ENCODE measurements around the gene CPA2.
A peak's percentile ranks its signal among the peaks of the same experiment; 100 is the strongest.

CPA2 gene

GRCh38 chr7:130281260-130281659 is 14.6 kb downstream of the CPA2 start:
- peak; percentile 70 for DNase-seq

- DNase-seq = no peak
Observed at GRCh38 chr7:130286881-130287280, 20.2 kb downstream of the CPA2 start.

- no peak for DNase-seq
Observed at GRCh38 chr7:130288168-130288567, 21.5 kb downstream of the CPA2 start.

GRCh38 chr7:130288829-130289228 is 22.2 kb downstream of the CPA2 start:
- no peak for DNase-seq

GRCh38 chr7:130289478-130289877 is 22.8 kb downstream of the CPA2 start:
- no peak for DNase-seq

GRCh38 chr7:130290745-130291144 is 24.1 kb downstream of the CPA2 start:
- peak; percentile 61 for DNase-seq

GRCh38 chr7:130292682-130293257 is 26.1 kb downstream of the CPA2 start, which contains the start of gene CPA4:
Gene CPA4 (plus strand): TSS chr7:130293161. CDS start chr7:130293181, 20 bp downstream.
- DNase-seq = peak; percentile 98

- no peak for DNase-seq
Observed at GRCh38 chr7:130293521-130293920, 26.9 kb downstream of the CPA2 start.

GRCh38 chr7:130294314-130294713 is 27.7 kb downstream of the CPA2 start:
- peak; percentile 79 for DNase-seq

GRCh38 chr7:130296221-130296951 is 29.7 kb downstream of the CPA2 start:
- DNase-seq = peak; percentile 40

GRCh38 chr7:130297628-130298543 is 31.2 kb downstream of the CPA2 start:
- DNase-seq = peak; percentile 82

GRCh38 chr7:130298544-130299326 is 32.1 kb downstream of the CPA2 start:
- DNase-seq = no peak

- DNase-seq = peak; percentile 76
Observed at GRCh38 chr7:130299866-130300265, 33.2 kb downstream of the CPA2 start.

GRCh38 chr7:130301501-130302020 is 34.9 kb downstream of the CPA2 start:
- no peak for DNase-seq

GRCh38 chr7:130302649-130303048 is 36.0 kb downstream of the CPA2 start:
- DNase-seq = no peak

GRCh38 chr7:130303127-130303526 is 36.5 kb downstream of the CPA2 start:
- no peak for DNase-seq

- no peak for DNase-seq
Observed at GRCh38 chr7:130303551-130303950, 36.9 kb downstream of the CPA2 start.

- DNase-seq = no peak
Observed at GRCh38 chr7:130303982-130304381, 37.3 kb downstream of the CPA2 start.

GRCh38 chr7:130304878-130305277 is 38.2 kb downstream of the CPA2 start:
- DNase-seq = no peak

GRCh38 chr7:130305433-130306042 is 38.9 kb downstream of the CPA2 start:
- DNase-seq = no peak

- DNase-seq = no peak
Observed at GRCh38 chr7:130309986-130310385, 43.3 kb downstream of the CPA2 start.

GRCh38 chr7:130314305-130314704 is 47.6 kb downstream of the CPA2 start:
- no peak for DNase-seq

Data from fibroblast of skin of abdomen (primary cell).